ENCODE results near the gene SRMS.

GRCh38 chr20:63542696-63543095, 4.9 kb downstream of the SRMS start:
- TF ChIP-seq, protein P1, sequence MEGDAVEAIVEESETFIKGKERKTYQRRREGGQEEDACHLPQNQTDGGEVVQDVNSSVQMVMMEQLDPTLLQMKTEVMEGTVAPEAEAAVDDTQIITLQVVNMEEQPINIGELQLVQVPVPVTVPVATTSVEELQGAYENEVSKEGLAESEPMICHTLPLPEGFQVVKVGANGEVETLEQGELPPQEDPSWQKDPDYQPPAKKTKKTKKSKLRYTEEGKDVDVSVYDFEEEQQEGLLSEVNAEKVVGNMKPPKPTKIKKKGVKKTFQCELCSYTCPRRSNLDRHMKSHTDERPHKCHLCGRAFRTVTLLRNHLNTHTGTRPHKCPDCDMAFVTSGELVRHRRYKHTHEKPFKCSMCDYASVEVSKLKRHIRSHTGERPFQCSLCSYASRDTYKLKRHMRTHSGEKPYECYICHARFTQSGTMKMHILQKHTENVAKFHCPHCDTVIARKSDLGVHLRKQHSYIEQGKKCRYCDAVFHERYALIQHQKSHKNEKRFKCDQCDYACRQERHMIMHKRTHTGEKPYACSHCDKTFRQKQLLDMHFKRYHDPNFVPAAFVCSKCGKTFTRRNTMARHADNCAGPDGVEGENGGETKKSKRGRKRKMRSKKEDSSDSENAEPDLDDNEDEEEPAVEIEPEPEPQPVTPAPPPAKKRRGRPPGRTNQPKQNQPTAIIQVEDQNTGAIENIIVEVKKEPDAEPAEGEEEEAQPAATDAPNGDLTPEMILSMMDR (conservative IDR thresholded peaks at IDR 0.05; ENCODE audit: low read length): no peak
- no peak for TF ChIP-seq EZH2phosphoT487 (IDR thresholded peaks at IDR 0.05; ENCODE audit: borderline replicate concordance)

Measured in Loucy (cell line).